B cell (primary cell): ENCODE measurements around the gene DOCK4. TPM values are rescaled to one million over a fixed set of nuclear protein-coding genes. Genes with fewer than 3 reads are reported as not detected.

Source experiments
- ATAC-seq: fragments of 200-7000 bp; cut with Tn5 transposase; one replicate; pipeline ENCODE4 v1.10.0; 2021; ENCODE audit warnings: low read depth, mild to moderate bottlenecking, moderate number of reproducible peaks, moderate library complexity
- CTCF ChIA-PET: fragments of 350-600 bp; sonication (Branson Sonifier 250); formaldehyde crosslinking; loops from one replicate; lab custom pipeline; 2021; ENCODE audit warnings: antibody characterized with exemption, inconsistent platforms; lab: Charles Lee
- POLR2A ChIA-PET: fragments of 350-600 bp; sonication (Branson Sonifier 250); formaldehyde crosslinking; loops from one replicate; lab custom pipeline; 2021; ENCODE audit warnings: antibody characterized with exemption; lab: Charles Lee
- DNase-seq: peaks from one replicate; pipeline ENCODE4 v3.0.0; 2013
- H2AFZ ChIP-seq: 2 replicates; pipeline ENCODE4 v1.6.1; 2012; ENCODE audit warnings: mild to moderate bottlenecking, low read depth, low read length; ENCODE audit not compliant: insufficient read depth, poor library complexity, severe bottlenecking
- H3K27ac ChIP-seq, 2 donors: 1 replicate in 1 of 2; 2 replicates in 1 of 2; pipeline ENCODE4 v1.5.1; 2012 to 2013; ENCODE audit warnings: low read length in 2 of 2, mild to moderate bottlenecking in 2 of 2, moderate library complexity in 1 of 2
- H3K27me3 ChIP-seq, 4 experiments: fragments of 200-600 bp in 1 of 4; sonication (generic) in 1 of 4; replicated peaks in 1 of 4; 1 replicate in 2 of 4; 2 replicates in 2 of 4; pipeline versions ENCODE4 v1.6.1 to v1.7.0; 2013 to 2016; ENCODE audit warnings: low read length in 3 of 4, mild to moderate bottlenecking in 2 of 4, mixed read lengths in 1 of 4, moderate library complexity in 1 of 4; ENCODE audit not compliant: insufficient read depth in 4 of 4, control insufficient read depth in 3 of 4; ENCODE audit errors: control extremely low read depth in 1 of 4
- H3K36me3 ChIP-seq, 2 experiments: replicated peaks in 1 of 2; 1 replicate in 1 of 2; 2 replicates in 1 of 2; pipeline versions ENCODE4 v1.6.1 to v1.7.1; 2013; ENCODE audit warnings: low read length in 1 of 2; ENCODE audit not compliant: insufficient read depth in 2 of 2, control insufficient read depth in 1 of 2; ENCODE audit errors: control extremely low read depth in 1 of 2, extremely low read depth in 1 of 2
- H3K4me1 ChIP-seq, 2 donors: fragments of 200-600 bp in 1 of 2; sonication (generic) in 1 of 2; 1 replicate in 1 of 2; 2 replicates in 1 of 2; pipeline versions ENCODE4 v1.5.1 to v1.6.1; 2013 to 2017; ENCODE audit warnings: low read length in 2 of 2; ENCODE audit not compliant: control insufficient read depth in 2 of 2, insufficient read depth in 2 of 2
- H3K4me2 ChIP-seq: replicated peaks from 2 replicates; pipeline ENCODE3; 2012; ENCODE audit warnings: mild to moderate bottlenecking, low read depth, low read length; ENCODE audit not compliant: poor library complexity, severe bottlenecking
- H3K4me3 ChIP-seq, 5 experiments: fragments of 200-600 bp in 1 of 5; sonication (generic) in 1 of 5; 1 replicate in 3 of 5; 2 replicates in 2 of 5; pipeline versions ENCODE4 v1.5.1 to v1.7.0; 2011 to 2016; ENCODE audit warnings: low read length in 4 of 5, mild to moderate bottlenecking in 4 of 5, low read depth in 2 of 5, control low read depth in 1 of 5, moderate library complexity in 1 of 5; ENCODE audit not compliant: insufficient read depth in 1 of 5; ENCODE audit errors: control extremely low read depth in 1 of 5, extremely low read depth in 1 of 5
- H3K79me2 ChIP-seq: fragments of 200-600 bp; sonication (generic); one replicate; pipeline ENCODE4 v1.6.0; 2016; ENCODE audit warnings: low read length; ENCODE audit not compliant: control insufficient read depth, insufficient read depth
- H3K9ac ChIP-seq: fragments of 200-600 bp; sonication (generic); 2 replicates; pipeline ENCODE4 v1.6.1; 2017; ENCODE audit warnings: mild to moderate bottlenecking, low read length, moderate library complexity
- H3K9me3 ChIP-seq, 3 donors: one replicate each; pipeline versions ENCODE4 v1.6.1 to v1.7.1; 2013; ENCODE audit warnings: low read length in 2 of 3; ENCODE audit not compliant: control insufficient read depth in 2 of 3, insufficient read depth in 1 of 3; ENCODE audit errors: control extremely low read depth in 1 of 3
- H4K20me1 ChIP-seq: 2 replicates; pipeline ENCODE4 v1.6.0; 2012; ENCODE audit warnings: mild to moderate bottlenecking, low read length; ENCODE audit not compliant: insufficient read depth, control insufficient read depth, poor library complexity, severe bottlenecking
- H3K27ac Mint-ChIP-seq: one replicate; pipeline ENCODE4 v1.8.0; 2021; ENCODE audit warnings: mixed read lengths
- H3K27me3 Mint-ChIP-seq: one replicate; pipeline ENCODE4 v1.8.0; 2021; ENCODE audit warnings: mixed read lengths
- H3K4me1 Mint-ChIP-seq: one replicate; pipeline ENCODE4 v1.8.0; 2021; ENCODE audit warnings: mixed read lengths
- H3K4me3 Mint-ChIP-seq: one replicate; pipeline ENCODE4 v1.8.0; 2021; ENCODE audit warnings: mixed read lengths
- H3K9me3 Mint-ChIP-seq: one replicate; pipeline ENCODE4 v1.8.0; 2022; ENCODE audit warnings: mixed read lengths; ENCODE audit not compliant: insufficient read depth
- CTCF ChIP-seq: fragments of 200-600 bp; IDR thresholded peaks from one replicate; pipeline ENCODE4 v1.8.0; 2022; ENCODE audit warnings: antibody characterized with exemption, mild to moderate bottlenecking
- EZH2 ChIP-seq: IDR thresholded peaks from 2 replicates; pipeline ENCODE4 v1.6.1; 2012; ENCODE audit warnings: borderline replicate concordance, low read depth, mild to moderate bottlenecking, moderate library complexity, low read length; ENCODE audit not compliant: insufficient read depth, poor library complexity, severe bottlenecking
- WGBS: methylation state at CpG from one replicate; pipeline ENCODE4 v1.1.5; 2013; ENCODE audit warnings: missing lambda C conversion rate; ENCODE audit not compliant: insufficient coverage; 5-methylcytosine and 5-hydroxymethylcytosine counted together
- intact Hi-C: fragments of 100-400 bp; cut with micrococcal nuclease; formaldehyde crosslinking; loops from one replicate; pipeline ENCODE4 v1.10.0; 2022
- polyA plus RNA-seq: library from polyadenylated mRNA; depleted of rRNA; stranded (reverse); fragments of >200 nt; gene quantifications from 2 replicates; pipeline ENCODE4 v1.2.3, GENCODE V29; 2012
- total RNA-seq, 2 donors: library from RNA; stranded (reverse); fragments of 120-200 nt in 1 of 2; gene quantifications; 1 replicate in 1 of 2; 2 replicates in 1 of 2; pipeline versions ENCODE4 v1.2.3 to v1.2.4, GENCODE V29; 2013 to 2022

DOCK4 gene
- total and polyA plus RNA-seq, 2 donors (not counting 1 experiment from before 2014, with no cell fraction given), result 0.03 to 4.1 TPM

- Histone ChIP-seq H3K4me3 (no peak overlapping the region), H4K20me1 (peaks cover 12% of the 10 kb centered on the region), H3K4me1 (no peaks in the 10 kb centered on the region), H3K9me3 (peaks cover 1 to 6% (median 4%) of the 10 kb centered on the region in 3 donors), H3K4me2 (no peak overlapping the region), H3K36me3 (no peaks in the 10 kb centered on the region), H3K9ac (no peak overlapping the region), H2AFZ (no peak overlapping the region), H3K27me3 (no peaks in the 10 kb centered on the region), H3K79me2 (peaks cover 54% of the 10 kb centered on the region), H3K27ac (no peak overlapping the region)
- intact Hi-C loops, result no loop called here
- no CpG with 5 or more reads among the region's 1 CpG for WGBS
- DNase-seq (no peak), ATAC-seq (no peak)
- peaks cover 2% of the 10 kb centered on the region for H3K9me3 Mint-ChIP-seq
- no peaks in the 10 kb centered on the region for H3K27me3 Mint-ChIP-seq
- no peak overlapping the region for H3K4me3 Mint-ChIP-seq
- ChIA-PET CTCF (no interaction called here), POLR2A (no interaction called here)
- H3K27ac Mint-ChIP-seq, result no peak overlapping the region
- no peak for TF ChIP-seq EZH2
- TF ChIP-seq CTCF, result no peak
- H3K4me1 Mint-ChIP-seq, result peaks cover 11% of the 10 kb centered on the region
Observed at GRCh38 chr7:112234147-112234546, 27.9 kb upstream of the DOCK4 start.

- ChIA-PET CTCF (no interaction called here), POLR2A (no interaction called here)
- peaks cover 12% of the 10 kb centered on the region for H4K20me1 ChIP-seq
- no peaks in the 10 kb centered on the region for H3K27me3 Mint-ChIP-seq
- no peak overlapping the region for H2AFZ ChIP-seq
- H3K27me3 ChIP-seq, result no peaks in the 10 kb centered on the region
- H3K4me3 ChIP-seq, result no peak overlapping the region
- peaks cover 2% of the 10 kb centered on the region for H3K9me3 Mint-ChIP-seq
- no peaks in the 10 kb centered on the region for H3K36me3 ChIP-seq
- ATAC-seq (no peak), DNase-seq (no peak)
- H3K27ac ChIP-seq, result no peak overlapping the region
- no peak overlapping the region for H3K4me3 Mint-ChIP-seq
- H3K9me3 ChIP-seq, result peaks cover under 1 to 6% (median 1%) of the 10 kb centered on the region in 3 donors
- H3K4me1 ChIP-seq, result no peaks in the 10 kb centered on the region
- TF ChIP-seq EZH2 (no peak), CTCF (no peak)
- 100% methylated on average over 2 of the region's 3 CpGs for WGBS
- no peak overlapping the region for H3K27ac Mint-ChIP-seq
- peaks cover 11% of the 10 kb centered on the region for H3K4me1 Mint-ChIP-seq
- intact Hi-C loops, result no loop called here
- no peak overlapping the region for H3K4me2 ChIP-seq
- H3K9ac ChIP-seq, result no peak overlapping the region
- peaks cover 57% of the 10 kb centered on the region for H3K79me2 ChIP-seq
Observed at GRCh38 chr7:112233048-112233697, 27.0 kb upstream of the DOCK4 start.
